ENCODE results near the gene CLMN. TPM values are rescaled to one million over a fixed set of nuclear protein-coding genes. Genes with fewer than 3 reads are reported as not detected.

CLMN gene
- total and polyA plus RNA-seq, 9 of the 15 experiments (the other 6 are each of a cell fraction or from before 2014, with no cell fraction given), result 0.01 to 0.18 (median 0.07) TPM; not detected in 4

- TF ChIP-seq, protein P1, sequence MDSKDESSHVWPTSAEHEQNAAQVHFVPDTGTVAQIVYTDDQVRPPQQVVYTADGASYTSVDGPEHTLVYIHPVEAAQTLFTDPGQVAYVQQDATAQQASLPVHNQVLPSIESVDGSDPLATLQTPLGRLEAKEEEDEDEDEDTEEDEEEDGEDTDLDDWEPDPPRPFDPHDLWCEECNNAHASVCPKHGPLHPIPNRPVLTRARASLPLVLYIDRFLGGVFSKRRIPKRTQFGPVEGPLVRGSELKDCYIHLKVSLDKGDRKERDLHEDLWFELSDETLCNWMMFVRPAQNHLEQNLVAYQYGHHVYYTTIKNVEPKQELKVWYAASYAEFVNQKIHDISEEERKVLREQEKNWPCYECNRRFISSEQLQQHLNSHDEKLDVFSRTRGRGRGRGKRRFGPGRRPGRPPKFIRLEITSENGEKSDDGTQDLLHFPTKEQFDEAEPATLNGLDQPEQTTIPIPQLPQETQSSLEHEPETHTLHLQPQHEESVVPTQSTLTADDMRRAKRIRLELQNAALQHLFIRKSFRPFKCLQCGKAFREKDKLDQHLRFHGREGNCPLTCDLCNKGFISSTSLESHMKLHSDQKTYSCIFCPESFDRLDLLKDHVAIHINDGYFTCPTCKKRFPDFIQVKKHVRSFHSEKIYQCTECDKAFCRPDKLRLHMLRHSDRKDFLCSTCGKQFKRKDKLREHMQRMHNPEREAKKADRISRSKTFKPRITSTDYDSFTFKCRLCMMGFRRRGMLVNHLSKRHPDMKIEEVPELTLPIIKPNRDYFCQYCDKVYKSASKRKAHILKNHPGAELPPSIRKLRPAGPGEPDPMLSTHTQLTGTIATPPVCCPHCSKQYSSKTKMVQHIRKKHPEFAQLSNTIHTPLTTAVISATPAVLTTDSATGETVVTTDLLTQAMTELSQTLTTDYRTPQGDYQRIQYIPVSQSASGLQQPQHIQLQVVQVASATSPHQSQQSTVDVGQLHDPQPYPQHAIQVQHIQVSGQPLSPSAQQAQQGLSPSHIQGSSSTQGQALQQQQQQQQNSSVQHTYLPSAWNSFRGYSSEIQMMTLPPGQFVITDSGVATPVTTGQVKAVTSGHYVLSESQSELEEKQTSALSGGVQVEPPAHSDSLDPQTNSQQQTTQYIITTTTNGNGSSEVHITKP (IDR thresholded peaks at IDR 0.05; ENCODE audit: partially characterized antibody), result peak; percentile 49
- no peak for TF ChIP-seq ZNF511 (CRISPR knock-in tag; IDR thresholded peaks at IDR 0.05)
Measured at GRCh38 chr14:95320078-95320895, 579 bp upstream of the CLMN start (continued).

All from K562 (cell line).